ENCODE measurements around the gene P2RX2. TPM values are rescaled to one million over a fixed set of nuclear protein-coding genes. Genes with fewer than 3 reads are reported as not detected.

Gene P2RX2
- total RNA-seq, 4 donors from 2014 or later, result not detected

DNA sequence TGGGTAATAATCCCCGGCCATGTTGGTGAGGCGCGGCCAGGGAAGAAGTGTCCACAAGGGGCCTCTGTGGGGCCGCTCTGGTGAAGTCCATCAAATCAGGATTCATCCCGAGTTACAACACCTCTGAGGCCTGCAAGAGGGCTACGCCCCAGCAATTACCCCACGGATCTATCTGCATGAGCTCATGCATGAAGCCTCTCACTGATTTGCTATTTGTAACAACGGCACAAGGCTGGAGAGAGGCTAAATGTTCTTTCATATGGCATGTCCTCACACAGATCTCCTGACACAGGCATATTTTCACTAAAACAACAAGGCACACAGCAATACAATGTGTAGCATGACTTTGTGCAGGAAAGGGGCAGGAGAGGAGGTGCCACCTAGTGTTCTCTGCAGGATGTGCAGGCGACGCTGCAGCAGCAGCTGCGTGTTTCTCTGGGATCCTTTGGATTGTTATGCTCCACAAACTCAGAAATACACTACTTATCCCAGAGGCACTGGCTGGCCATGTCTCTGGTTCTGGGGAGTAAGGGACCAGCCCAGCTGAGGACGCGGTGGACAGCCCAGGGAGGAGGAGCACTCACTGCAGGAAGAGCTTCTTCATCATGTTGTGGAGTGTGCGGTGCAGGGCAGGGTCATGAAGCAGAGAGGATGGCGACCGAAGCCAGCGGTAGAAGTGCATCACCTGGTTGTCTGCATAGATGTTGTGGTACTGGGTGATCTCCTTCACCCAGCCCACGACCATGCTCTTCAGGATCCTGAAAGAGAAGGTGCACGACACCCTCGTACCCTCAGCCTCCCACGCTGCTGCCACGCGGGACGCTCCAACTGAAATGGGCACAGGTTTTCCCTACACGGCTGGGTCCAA is 20.2 kb downstream of the P2RX2 start:
- peak in 1 of 2 donors; percentile 17 for TF ChIP-seq EP300 (IDR thresholded peaks at IDR 0.05)
- no peak for TF ChIP-seq POLR2A (IDR thresholded peaks at IDR 0.05)
- TF ChIP-seq, protein P1, sequence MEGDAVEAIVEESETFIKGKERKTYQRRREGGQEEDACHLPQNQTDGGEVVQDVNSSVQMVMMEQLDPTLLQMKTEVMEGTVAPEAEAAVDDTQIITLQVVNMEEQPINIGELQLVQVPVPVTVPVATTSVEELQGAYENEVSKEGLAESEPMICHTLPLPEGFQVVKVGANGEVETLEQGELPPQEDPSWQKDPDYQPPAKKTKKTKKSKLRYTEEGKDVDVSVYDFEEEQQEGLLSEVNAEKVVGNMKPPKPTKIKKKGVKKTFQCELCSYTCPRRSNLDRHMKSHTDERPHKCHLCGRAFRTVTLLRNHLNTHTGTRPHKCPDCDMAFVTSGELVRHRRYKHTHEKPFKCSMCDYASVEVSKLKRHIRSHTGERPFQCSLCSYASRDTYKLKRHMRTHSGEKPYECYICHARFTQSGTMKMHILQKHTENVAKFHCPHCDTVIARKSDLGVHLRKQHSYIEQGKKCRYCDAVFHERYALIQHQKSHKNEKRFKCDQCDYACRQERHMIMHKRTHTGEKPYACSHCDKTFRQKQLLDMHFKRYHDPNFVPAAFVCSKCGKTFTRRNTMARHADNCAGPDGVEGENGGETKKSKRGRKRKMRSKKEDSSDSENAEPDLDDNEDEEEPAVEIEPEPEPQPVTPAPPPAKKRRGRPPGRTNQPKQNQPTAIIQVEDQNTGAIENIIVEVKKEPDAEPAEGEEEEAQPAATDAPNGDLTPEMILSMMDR (IDR thresholded peaks at IDR 0.05), result peak in 3 of 5 experiments; percentile 38 to 61 (median 51)
- H3K36me3 ChIP-seq, result peaks cover 0 to 97% (median 12%) of the 10 kb centered on the region in 3 donors
- H3K27ac ChIP-seq, result peak overlapping the region in 2 of 4 donors; percentile 3 to 43
- no peaks in the 10 kb centered on the region for H3K27me3 ChIP-seq
- no peaks in the 10 kb centered on the region for H3K9me3 ChIP-seq
- peaks cover 0 to 8% (median 0%) of the 10 kb centered on the region in 4 donors for H3K4me1 ChIP-seq
- WGBS, 2 donors, result 71 to 73% methylated on average over 25 of the region's 25 CpGs
- peak; percentile 33 to 51 for DNase-seq (ENCODE audit: low spot score in 2 of 2)
- no peak overlapping the region for H3K4me3 ChIP-seq

DNA sequence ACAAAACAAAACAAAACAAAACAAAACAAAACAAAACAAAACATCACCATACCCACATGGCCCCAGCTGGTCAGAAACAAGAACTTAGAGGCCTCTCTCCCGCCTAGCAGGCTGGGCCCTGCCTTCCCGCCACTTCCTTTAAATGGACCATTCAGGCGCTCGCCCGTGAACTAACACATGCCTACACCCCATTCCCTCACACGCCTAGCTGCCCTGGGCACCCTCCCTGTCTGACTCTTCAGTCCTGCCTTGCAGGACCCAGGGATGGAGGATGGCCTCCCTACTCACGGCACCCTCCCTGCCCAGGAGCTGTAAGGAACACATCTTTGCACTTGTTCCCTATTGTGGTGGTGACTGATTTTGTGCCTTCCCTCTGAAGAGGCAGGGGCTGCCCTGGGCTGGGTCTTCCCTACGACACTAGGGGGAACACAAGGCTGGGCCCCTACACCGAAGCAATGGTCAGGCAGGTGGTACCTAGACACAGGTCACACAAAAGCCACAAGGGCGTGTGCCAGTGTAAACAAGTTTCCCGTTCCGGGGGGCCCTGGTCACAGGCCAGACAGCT is 21.5 kb downstream of the P2RX2 start:
- TF ChIP-seq, protein P1 (IDR thresholded peaks at IDR 0.05), result no peak
- Histone ChIP-seq H3K27me3 (no peaks in the 10 kb centered on the region), H3K4me1 (peaks cover 0 to 8% (median 0%) of the 10 kb centered on the region in 4 donors), H3K4me3 (no peak overlapping the region), H3K27ac (no peak overlapping the region), H3K36me3 (peaks cover 0 to 86% (median 12%) of the 10 kb centered on the region in 3 donors), H3K9me3 (no peaks in the 10 kb centered on the region)
- DNase-seq (ENCODE audit: low spot score in 2 of 2), result no peak
- whole genome bisulfite sequencing, 2 donors, result 85 to 91% methylated on average over 12 of the region's 12 CpGs

DNA sequence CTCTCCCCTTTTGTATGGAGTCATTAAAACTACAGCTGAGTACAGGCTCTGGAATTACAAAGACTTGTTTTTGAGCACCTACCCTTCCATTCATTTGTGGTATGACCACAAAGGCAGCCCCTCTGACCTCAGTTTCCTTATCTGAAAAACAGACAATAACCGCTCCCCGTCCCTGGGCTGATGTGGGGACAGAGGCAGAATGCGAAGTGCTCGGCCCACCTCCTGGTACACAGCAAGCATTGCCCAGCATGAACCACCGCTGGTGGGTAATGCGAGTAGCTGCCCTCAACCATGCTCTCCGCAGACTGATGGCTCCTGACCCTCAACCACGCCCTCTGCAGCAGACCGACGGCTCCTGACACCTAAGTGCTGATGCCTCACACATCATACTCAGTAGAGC is 22.4 kb downstream of the P2RX2 start:
- TF ChIP-seq POLR2A (IDR thresholded peaks at IDR 0.05) (no peak), EP300 (IDR thresholded peaks at IDR 0.05) (no peak)
- TF ChIP-seq, protein P1 (IDR thresholded peaks at IDR 0.05), result no peak
- DNase-seq (ENCODE audit: low spot score in 2 of 2), result no peak
- H3K4me3 ChIP-seq, result no peak overlapping the region
- no peak overlapping the region for H3K27ac ChIP-seq
- peaks cover 0 to 8% (median 0%) of the 10 kb centered on the region in 4 donors for H3K4me1 ChIP-seq
- H3K36me3 ChIP-seq, result peaks cover 0 to 84% (median 12%) of the 10 kb centered on the region in 3 donors
- H3K9me3 ChIP-seq, result no peaks in the 10 kb centered on the region
- no peaks in the 10 kb centered on the region for H3K27me3 ChIP-seq
- WGBS, 2 donors, result 71 to 82% methylated on average over 6 to 10 of the region's 10 CpGs

DNA sequence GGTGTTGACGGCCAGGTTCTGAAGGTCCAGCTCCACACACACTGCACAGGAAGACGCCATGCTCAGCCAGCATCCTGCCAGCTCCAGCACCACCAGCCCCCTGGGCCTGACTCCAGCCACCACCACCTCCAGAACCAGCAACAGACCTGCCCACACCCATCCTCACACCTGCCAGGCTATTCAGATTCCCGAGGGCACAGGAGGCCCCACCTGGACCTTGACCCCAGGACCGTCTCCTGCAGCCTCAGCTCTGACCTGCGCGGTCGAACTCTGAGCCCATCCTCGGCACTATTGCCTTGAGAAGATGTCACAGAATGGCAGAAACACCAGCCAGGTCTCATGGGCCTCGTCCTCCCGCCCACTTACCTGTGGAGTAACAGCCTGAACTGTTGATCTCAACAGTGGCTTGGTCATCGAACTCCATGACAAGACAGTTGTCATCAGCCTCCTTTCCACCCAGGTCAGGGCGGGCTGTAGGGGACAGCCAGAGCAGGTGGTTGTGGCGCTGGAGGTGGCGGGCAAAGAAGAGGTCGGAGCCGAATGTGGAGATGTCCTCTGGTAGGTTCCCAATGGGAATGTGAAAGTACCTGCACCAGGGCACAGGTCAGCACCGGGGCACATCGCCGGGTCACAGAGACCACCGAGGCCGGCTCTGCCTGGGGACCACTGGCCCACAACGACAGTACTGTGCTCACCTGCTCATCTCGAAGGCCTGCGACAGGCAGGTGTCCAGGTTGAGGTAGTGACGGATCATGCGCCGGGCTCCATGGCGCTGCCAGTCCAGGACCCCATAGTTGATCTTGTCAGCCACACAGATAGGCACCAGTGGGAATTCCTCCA is 23.5 kb downstream of the P2RX2 start:
- DNase-seq (ENCODE audit: low spot score in 2 of 2), result no peak
- peaks cover 0 to 8% (median 0%) of the 10 kb centered on the region in 4 donors for H3K4me1 ChIP-seq
- WGBS, 2 donors, result 93% methylated on average over 23 to 28 of the region's 28 CpGs
- peaks cover 0 to 84% (median 12%) of the 10 kb centered on the region in 3 donors for H3K36me3 ChIP-seq
- TF ChIP-seq EP300 (IDR thresholded peaks at IDR 0.05) (no peak), POLR2A (IDR thresholded peaks at IDR 0.05) (no peak)
- TF ChIP-seq, protein P1 (IDR thresholded peaks at IDR 0.05), result no peak
- no peaks in the 10 kb centered on the region for H3K27me3 ChIP-seq
- no peak overlapping the region for H3K27ac ChIP-seq
- no peak overlapping the region for H3K4me3 ChIP-seq
- H3K9me3 ChIP-seq, result no peaks in the 10 kb centered on the region
